HCT116 (cell line): Measurements from ENCODE around the gene TEKT2. TPM values are rescaled to one million over a fixed set of nuclear protein-coding genes. Genes with fewer than 3 reads are reported as not detected.

Experiments
- ATAC-seq: fragments of 200-7000 bp; cut with Tn5 transposase; 2 replicates; pipeline ENCODE4 v1.9.1; 2020; ENCODE audit warnings: mild to moderate bottlenecking, moderate library complexity
- BruUV-seq: library from RNA; stranded (reverse); fragments of 400-500 nt; replicated peaks from 2 replicates; lab custom pipeline; 2021; lab: Mats Ljungman, UMichigan
- CTCF ChIA-PET: fragments of 300-600 bp; sonication (Branson Sonifier 250); formaldehyde crosslinking; loops from one replicate; lab custom pipeline; 2021; ENCODE audit warnings: antibody characterized with exemption; lab: Charles Lee
- POLR2A ChIA-PET: fragments of 300-600, 350-600 bp; sonication (Branson Sonifier 250); formaldehyde crosslinking; loops from one replicate; lab custom pipeline; 2021; ENCODE audit warnings: antibody characterized with exemption; lab: Charles Lee
- RAD21 ChIA-PET, 2 experiments: fragments of 300-600 bp; sonication (Branson Sonifier 250); formaldehyde crosslinking; loops; one replicate each; lab custom pipeline; 2023; ENCODE audit warnings: low total read pairs in 2 of 2; ENCODE audit not compliant: uncharacterized antibody in 2 of 2, unreplicated experiment in 2 of 2, low non-redundant PET in 1 of 2; lab: Charles Lee
- DNase-seq: peaks from one replicate; pipeline ENCODE4 v3.0.0-alpha.2; 2010; ENCODE audit warnings: low read depth, low spot score
- H2AFZ ChIP-seq: fragments of 200-600 bp; shearing (Covaris generic), sonication (generic); 2 replicates; pipeline ENCODE4 v1.6.1; 2017; ENCODE audit warnings: low read depth, mixed run types, mixed read lengths, antibody characterized with exemption, low read length; ENCODE audit not compliant: poor library complexity, severe bottlenecking
- H3K27ac ChIP-seq: 2 replicates; pipeline ENCODE4 v1.5.1; 2012; ENCODE audit warnings: low read depth, low read length
- H3K27me3 ChIP-seq: fragments of 200-600 bp; sonication (generic); 2 replicates; pipeline ENCODE4 v1.6.1; 2016; ENCODE audit warnings: mixed run types, low read length, mixed read lengths; ENCODE audit not compliant: insufficient read depth
- H3K36me3 ChIP-seq, 2 experiments: fragments of 200-500 bp in 1 of 2; fragments of 200-600 bp in 1 of 2; sonication (Bioruptor generic) in 1 of 2; sonication (generic) in 1 of 2; 2 replicates each; pipeline versions ENCODE4 v1.5.1 to v1.6.1; 2014 to 2016; ENCODE audit warnings: low read length in 2 of 2, inconsistent platforms in 1 of 2, mixed read lengths in 1 of 2, mixed run types in 1 of 2; ENCODE audit not compliant: insufficient read depth in 2 of 2, control insufficient read depth in 1 of 2
- H3K4me1 ChIP-seq, 2 experiments: fragments of 200-600 bp in 1 of 2; sonication (generic) in 1 of 2; 2 replicates each; pipeline versions ENCODE4 v1.5.1 to v1.6.1; 2012 to 2017; ENCODE audit warnings: low read length in 2 of 2, inconsistent platforms in 1 of 2, mild to moderate bottlenecking in 1 of 2, mixed read lengths in 1 of 2, mixed run types in 1 of 2, moderate library complexity in 1 of 2; ENCODE audit not compliant: insufficient read depth in 2 of 2, control insufficient read depth in 1 of 2
- H3K4me2 ChIP-seq: fragments of 200-600 bp; sonication (generic); 2 replicates; pipeline ENCODE4 v1.6.1; 2017; ENCODE audit warnings: mixed run types, low read length, mixed read lengths
- H3K4me3 ChIP-seq, 2 experiments: fragments of 200-600 bp in 1 of 2; sonication (generic) in 1 of 2; replicated peaks in 1 of 2; 2 replicates each; pipeline ENCODE4 v1.5.1; 2011 to 2016; ENCODE audit warnings: low read length in 2 of 2, control low read depth in 1 of 2, low read depth in 1 of 2, mild to moderate bottlenecking in 1 of 2, mixed read lengths in 1 of 2, mixed run types in 1 of 2
- H3K79me2 ChIP-seq: fragments of 200-600 bp; sonication (generic); 2 replicates; pipeline ENCODE4 v1.6.1; 2017; ENCODE audit warnings: mild to moderate bottlenecking, mixed run types, low read length, moderate library complexity, mixed read lengths; ENCODE audit not compliant: insufficient read depth
- H3K9ac ChIP-seq: fragments of 200-600 bp; sonication (generic); 2 replicates; pipeline ENCODE4 v1.6.1; 2016; ENCODE audit warnings: low read length, mixed read lengths
- H3K9me2 ChIP-seq: fragments of 200-600 bp; sonication (generic), shearing (Covaris generic); 2 replicates; pipeline ENCODE4 v1.6.1; 2017; ENCODE audit warnings: mixed run types, mild to moderate bottlenecking, moderate library complexity; ENCODE audit not compliant: insufficient read depth
- H3K9me3 ChIP-seq, 2 experiments: fragments of 200-500 bp in 1 of 2; fragments of 200-600 bp in 1 of 2; sonication (Bioruptor generic) in 1 of 2; sonication (generic) in 1 of 2; 2 replicates each; pipeline ENCODE4 v1.6.1; 2014 to 2017; ENCODE audit warnings: low read length in 2 of 2, mixed read lengths in 2 of 2, inconsistent platforms in 1 of 2, low read depth in 1 of 2, mild to moderate bottlenecking in 1 of 2, mixed run types in 1 of 2, moderate library complexity in 1 of 2; ENCODE audit not compliant: control insufficient read depth in 1 of 2, insufficient read depth in 1 of 2
- H4K20me1 ChIP-seq: fragments of 200-600 bp; sonication (generic), shearing (Covaris generic); 2 replicates; pipeline ENCODE4 v1.6.1; 2017; ENCODE audit warnings: mixed run types, mild to moderate bottlenecking, moderate library complexity; ENCODE audit not compliant: insufficient read depth
- ATF3 ChIP-seq: IDR thresholded peaks from 2 replicates; pipeline ENCODE4 v1.6.1; 2012
- CBX3 ChIP-seq: IDR thresholded peaks from 2 replicates; pipeline ENCODE4 v1.6.1; 2012; ENCODE audit warnings: low read depth
- CEBPB ChIP-seq: IDR thresholded peaks from 2 replicates; pipeline ENCODE4 v1.6.1; 2012; ENCODE audit warnings: low read depth
- CTCF ChIP-seq, 3 experiments: fragments of 200-600 bp in 1 of 3; sonication (generic) in 1 of 3; IDR thresholded peaks in 2 of 3; conservative IDR thresholded peaks in 1 of 3; 2 replicates each; pipeline ENCODE4 v1.5.1; 2012 to 2017; ENCODE audit warnings: low read depth in 2 of 3, low read length in 2 of 3, antibody characterized with exemption in 1 of 3, borderline replicate concordance in 1 of 3, control low read depth in 1 of 3, mild to moderate bottlenecking in 1 of 3, mixed read lengths in 1 of 3, mixed run types in 1 of 3, moderate library complexity in 1 of 3; ENCODE audit not compliant: insufficient read depth in 1 of 3
- EGR1 ChIP-seq: IDR thresholded peaks from 2 replicates; pipeline ENCODE4 v1.6.1; 2012; ENCODE audit warnings: low read depth
- ELF1 ChIP-seq: IDR thresholded peaks from 2 replicates; pipeline ENCODE4 v1.6.1; 2012; ENCODE audit warnings: low read depth, borderline replicate concordance
- EZH2phosphoT487 ChIP-seq: fragments of 200-600 bp; IDR thresholded peaks from 2 replicates; pipeline ENCODE4 v1.6.1; 2018; ENCODE audit warnings: antibody characterized with exemption, borderline replicate concordance
- SIN3A ChIP-seq: IDR thresholded peaks from 2 replicates; pipeline ENCODE4 v1.6.1; 2012; ENCODE audit warnings: low read depth
- SP1 ChIP-seq: IDR thresholded peaks from 2 replicates; pipeline ENCODE4 v1.6.1; 2012; ENCODE audit warnings: low read depth
- ZBTB33 ChIP-seq: IDR thresholded peaks from 2 replicates; pipeline ENCODE4 v1.6.1; 2011; ENCODE audit warnings: mild to moderate bottlenecking, low read length, moderate library complexity; ENCODE audit not compliant: insufficient replicate concordance; ENCODE audit errors: extremely low read depth
- intact Hi-C: fragments of 100-400 bp; cut with micrococcal nuclease; formaldehyde crosslinking; loops from 2 replicates; pipeline ENCODE4 v1.10.0; 2022
- total RNA-seq: library from RNA; stranded (reverse); gene quantifications from one replicate; pipeline ENCODE4 v1.2.1, GENCODE V29; 2021; ENCODE audit not compliant: unreplicated experiment

The TEKT2 gene
- total RNA-seq, 1 experiment from 2014 or later: not detected

- Histone ChIP-seq H3K9ac (no peak overlapping the region), H3K4me3 (no peak overlapping the region), H2AFZ (no peak overlapping the region), H3K4me1 (peaks cover 0 to 24% of the 10 kb centered on the region in 2 experiments; a peak in 2 of 4 replicates), H3K9me3 (no peaks in the 10 kb centered on the region), H3K36me3 (peaks cover 26 to 31% of the 10 kb centered on the region in 2 experiments; a peak in 3 of 4 replicates), H3K27me3 (no peaks in the 10 kb centered on the region), H4K20me1 (no peaks in the 10 kb centered on the region), H3K9me2 (no peaks in the 10 kb centered on the region), H3K4me2 (no peak overlapping the region), H3K27ac (no peak overlapping the region), H3K79me2 (peaks cover 27% of the 10 kb centered on the region)
- TF ChIP-seq SIN3A (no peak), ELF1 (no peak), SP1 (no peak), CBX3 (no peak), CTCF (IDR thresholded peaks at IDR 0.05 in 2 of 3, conservative IDR thresholded peaks at IDR 0.05 in 1 of 3; ENCODE audit: borderline replicate concordance in 1 of 3, insufficient read depth in 1 of 3, low read depth in 2 of 3, low read length in 2 of 3) (no peak)
- RAD21 ChIA-PET: no interaction called here
- intact Hi-C loops: no loop called here
- BruUV-seq: no TSS peak
- DNase-seq (no peak), ATAC-seq (no peak)
- CTCF ChIA-PET: no interaction called here
- POLR2A ChIA-PET: no interaction called here
Measured at GRCh38 chr1:36092798-36093185, 8.9 kb downstream of the TEKT2 start.

- Histone ChIP-seq H3K27me3 (no peaks in the 10 kb centered on the region), H3K4me2 (no peak overlapping the region), H3K9me3 (no peaks in the 10 kb centered on the region), H3K36me3 (peaks cover 26 to 31% of the 10 kb centered on the region in 2 experiments; a peak in 3 of 4 replicates), H3K4me1 (peaks cover 0 to 23% of the 10 kb centered on the region in 2 experiments; a peak in 2 of 4 replicates), H3K4me3 (no peak overlapping the region), H4K20me1 (no peaks in the 10 kb centered on the region), H3K79me2 (peaks cover 27% of the 10 kb centered on the region), H3K9me2 (no peaks in the 10 kb centered on the region), H3K9ac (no peak overlapping the region), H3K27ac (no peak overlapping the region), H2AFZ (no peak overlapping the region)
- TF ChIP-seq CEBPB: no peak
- no peak for TF ChIP-seq SIN3A
- TF ChIP-seq EGR1: no peak
- no peak for TF ChIP-seq ATF3
- no peak for TF ChIP-seq EZH2phosphoT487
- no peak for TF ChIP-seq SP1
- no peak for TF ChIP-seq ZBTB33
- no peak for DNase-seq
- POLR2A ChIA-PET: no interaction called here
- RAD21 ChIA-PET: no interaction called here
- CTCF ChIA-PET: no interaction called here
- ATAC-seq: no peak
- BruUV-seq: no TSS peak
- intact Hi-C loops: no loop called here
Measured at GRCh38 chr1:36093226-36093625, 9.3 kb downstream of the TEKT2 start.
